ENCODE results near the gene PRDM16.

Gene PRDM16

DNA sequence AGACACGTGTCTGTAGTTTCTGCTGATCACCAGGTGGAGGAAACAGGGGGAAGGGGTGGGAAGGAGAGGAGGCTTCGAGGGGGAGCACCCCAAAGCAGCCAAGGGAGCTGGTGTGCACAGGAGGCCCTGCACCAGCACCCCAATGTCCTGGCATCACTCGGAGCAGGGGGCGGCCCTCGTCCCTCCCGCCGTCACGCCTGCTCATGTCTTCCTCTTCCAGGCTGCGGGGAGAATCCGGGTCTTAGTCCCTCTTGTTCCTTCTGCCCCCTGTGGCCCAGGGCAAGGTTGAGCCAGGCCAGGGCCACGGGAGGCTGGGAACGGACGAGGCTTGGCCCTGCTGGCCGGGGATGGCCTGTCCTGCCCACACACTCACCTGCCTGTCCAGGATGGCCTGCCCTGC, 364.1 kb downstream of the PRDM16 start:
- Histone ChIP-seq H3K23ac (ENCODE audit: low read depth, low read length, poor library complexity) (no peak overlapping the region), H2BK15ac (ENCODE audit: low read length) (no peak overlapping the region), H2BK5ac (ENCODE audit: low read length) (no peak overlapping the region), H4K8ac (ENCODE audit: low read depth, low read length) (no peak overlapping the region), H2BK120ac (ENCODE audit: low read depth, low read length) (no peak overlapping the region), H3K79me1 (ENCODE audit: low read depth, low read length) (peaks cover 9% of the 10 kb centered on the region), H3K4me3 (ENCODE audit: low read length in 2 of 2) (no peak overlapping the region), H3K27me3 (ENCODE audit: control insufficient read depth in 3 of 3, insufficient read depth in 3 of 3, low read depth in 1 of 3, low read length in 3 of 3) (peaks cover 0 to 39% (median 0%) of the 10 kb centered on the region in 3 experiments), H3K14ac (ENCODE audit: low read length) (no peak overlapping the region), H3K9ac (ENCODE audit: low read depth, low read length, poor library complexity) (no peak overlapping the region), H3K27ac (replicated peaks; ENCODE audit: low read length) (no peak overlapping the region), H2BK12ac (ENCODE audit: low read length) (no peak overlapping the region), H3K18ac (ENCODE audit: low read length) (peak overlapping the region; percentile 71), H3K4ac (ENCODE audit: low read length) (peak overlapping the region; percentile 95), H3K4me2 (ENCODE audit: insufficient read depth, low read length, poor library complexity, severe bottlenecking) (no peak overlapping the region), H3K4me1 (ENCODE audit: control insufficient read depth in 2 of 2, insufficient read depth in 1 of 2, low read depth in 1 of 2, low read length in 2 of 2) (peaks cover 0 to 4% of the 10 kb centered on the region in 2 donors), H4K91ac (ENCODE audit: low read depth, low read length, poor library complexity) (peak overlapping the region; percentile 72), H3K36me3 (replicated peaks in 1 of 2; ENCODE audit: control insufficient read depth in 2 of 2, insufficient read depth in 2 of 2, low read length in 2 of 2) (no peaks in the 10 kb centered on the region), H2AFZ (ENCODE audit: low read length) (no peak overlapping the region), H3K9me3 (replicated peaks in 1 of 2; ENCODE audit: control insufficient read depth in 2 of 2, insufficient read depth in 1 of 2, low read depth in 1 of 2, low read length in 2 of 2) (peaks cover 3 to 5% of the 10 kb centered on the region in 2 donors), H2AK5ac (ENCODE audit: low read depth, low read length) (peak overlapping the region; percentile 63)
- no CpG with 5 or more reads among the region's 14 CpGs for WGBS, 2 donors (ENCODE audit: extremely low coverage in 2 of 2, insufficient read length in 2 of 2, insufficient replicate concordance in 1 of 2)
- no peak for DNase-seq (ENCODE audit: low spot score)

DNA sequence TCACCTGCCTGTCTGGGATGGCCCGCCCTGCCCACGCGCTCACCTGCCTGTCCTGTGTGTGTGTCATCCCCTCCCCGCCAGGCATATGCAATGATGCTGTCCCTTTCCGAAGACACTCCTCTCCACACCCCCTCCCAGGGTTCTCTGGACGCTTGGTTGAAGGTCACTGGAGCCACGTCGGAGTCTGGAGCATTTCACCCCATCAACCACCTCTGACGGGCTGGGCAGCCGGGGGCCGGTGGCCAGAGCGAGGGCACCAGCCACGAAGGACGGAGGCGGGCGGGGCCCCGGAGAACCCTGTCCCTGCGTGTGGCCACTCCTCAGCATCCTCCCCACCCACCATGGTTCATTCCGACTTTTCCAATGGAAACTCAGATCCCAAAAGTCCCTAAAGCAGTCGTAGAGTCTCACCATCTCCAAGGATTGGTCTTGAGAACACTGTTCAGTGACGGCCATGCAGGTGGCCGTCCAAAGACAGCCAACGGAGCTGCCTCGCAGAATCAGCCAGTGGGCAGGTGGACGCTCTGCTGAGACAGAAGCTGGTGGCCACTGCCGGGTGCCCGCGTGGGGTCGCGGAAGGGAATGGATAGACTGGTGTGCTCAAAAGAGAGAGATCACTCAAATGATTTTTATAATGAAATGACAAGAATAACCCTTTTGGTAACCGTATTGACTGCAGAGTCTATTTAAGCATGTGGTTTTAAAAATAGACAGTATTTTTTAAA, 364.8 kb downstream of the PRDM16 start:
- Histone ChIP-seq H3K4me3 (ENCODE audit: low read length in 2 of 2) (no peak overlapping the region), H2BK120ac (ENCODE audit: low read depth, low read length) (no peak overlapping the region), H3K36me3 (replicated peaks in 1 of 2; ENCODE audit: control insufficient read depth in 2 of 2, insufficient read depth in 2 of 2, low read length in 2 of 2) (no peaks in the 10 kb centered on the region)

DNA sequence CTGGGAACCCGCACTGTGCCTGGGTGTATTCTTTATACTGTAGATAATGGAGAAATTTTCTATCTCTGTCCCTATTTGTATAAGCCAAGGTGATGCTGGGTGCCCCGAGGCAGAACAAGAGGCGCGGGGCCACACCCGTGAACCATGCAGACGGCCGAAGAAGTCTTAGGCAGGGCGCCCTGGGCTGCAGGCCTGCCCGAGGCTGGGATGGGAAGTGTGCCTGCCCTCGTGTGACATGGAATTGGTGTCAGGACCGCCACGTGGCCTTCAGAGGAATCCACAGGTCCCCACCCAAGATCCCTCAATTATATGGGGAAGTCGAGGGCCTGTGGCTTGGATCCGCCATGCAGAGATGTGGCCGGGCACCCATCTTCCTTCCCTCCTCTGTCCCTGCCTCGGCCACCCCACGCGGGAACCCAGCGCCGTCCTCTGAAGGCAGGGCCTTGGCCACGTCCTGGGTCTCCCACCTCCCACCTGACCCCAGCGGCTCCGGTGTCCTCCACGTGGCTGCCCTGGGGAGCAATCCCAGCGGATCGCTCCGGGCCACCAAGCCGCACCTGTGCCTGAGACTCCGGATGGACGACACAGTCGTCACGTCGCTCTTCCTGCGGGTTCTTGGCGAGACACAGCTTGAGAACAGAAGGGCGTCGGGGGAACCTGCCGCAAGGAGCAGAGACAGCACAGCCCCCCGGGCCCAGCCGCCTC, 365.6 kb downstream of the PRDM16 start:
- H3K14ac ChIP-seq (ENCODE audit: low read length) = peak overlapping the region; percentile 67
- peaks cover 9% of the 10 kb centered on the region for H3K79me1 ChIP-seq (ENCODE audit: low read depth, low read length)
- no peak overlapping the region for H2BK15ac ChIP-seq (ENCODE audit: low read length)
- no peak overlapping the region for H2BK120ac ChIP-seq (ENCODE audit: low read depth, low read length)
- H2AFZ ChIP-seq (ENCODE audit: low read length) = no peak overlapping the region
- peak overlapping the region; percentile 54 for H2BK12ac ChIP-seq (ENCODE audit: low read length)
- H2BK5ac ChIP-seq (ENCODE audit: low read length) = no peak overlapping the region
- no peak overlapping the region for H4K8ac ChIP-seq (ENCODE audit: low read depth, low read length)
- H3K9me3 ChIP-seq (replicated peaks in 1 of 2; ENCODE audit: control insufficient read depth in 2 of 2, insufficient read depth in 1 of 2, low read depth in 1 of 2, low read length in 2 of 2) = peaks cover 3 to 5% of the 10 kb centered on the region in 2 donors
- H3K27me3 ChIP-seq (ENCODE audit: control insufficient read depth in 3 of 3, insufficient read depth in 3 of 3, low read depth in 1 of 3, low read length in 3 of 3) = peaks cover 0 to 35% (median 0%) of the 10 kb centered on the region in 3 experiments
- H3K4ac ChIP-seq (ENCODE audit: low read length) = no peak overlapping the region
- peak overlapping the region; percentile 57 for H3K9ac ChIP-seq (ENCODE audit: low read depth, low read length, poor library complexity)
- peak overlapping the region; percentile 27 for H3K18ac ChIP-seq (ENCODE audit: low read length)
- H3K4me1 ChIP-seq (ENCODE audit: control insufficient read depth in 2 of 2, insufficient read depth in 1 of 2, low read depth in 1 of 2, low read length in 2 of 2) = peaks cover 0 to 8% of the 10 kb centered on the region in 2 donors
- H3K23ac ChIP-seq (ENCODE audit: low read depth, low read length, poor library complexity) = peak overlapping the region; percentile 82
- H2AK5ac ChIP-seq (ENCODE audit: low read depth, low read length) = no peak overlapping the region
- no peak for DNase-seq (ENCODE audit: low spot score)
- WGBS, 2 donors (ENCODE audit: extremely low coverage in 2 of 2, insufficient read length in 2 of 2, insufficient replicate concordance in 1 of 2) = no CpG with 5 or more reads among the region's 40 CpGs
- H3K27ac ChIP-seq (replicated peaks; ENCODE audit: low read length) = no peak overlapping the region
- no peak overlapping the region for H3K4me3 ChIP-seq (ENCODE audit: low read length in 2 of 2)
- no peak overlapping the region for H3K4me2 ChIP-seq (ENCODE audit: insufficient read depth, low read length, poor library complexity, severe bottlenecking)
- H4K91ac ChIP-seq (ENCODE audit: low read depth, low read length, poor library complexity) = no peak overlapping the region
- no peaks in the 10 kb centered on the region for H3K36me3 ChIP-seq (replicated peaks in 1 of 2; ENCODE audit: control insufficient read depth in 2 of 2, insufficient read depth in 2 of 2, low read length in 2 of 2)

More for the DNA sequence above, 364.8 kb downstream of the PRDM16 start:
- no peak overlapping the region for H4K8ac ChIP-seq (ENCODE audit: low read depth, low read length)
- no peak overlapping the region for H3K9ac ChIP-seq (ENCODE audit: low read depth, low read length, poor library complexity)
- peaks cover 0 to 4% of the 10 kb centered on the region in 2 donors for H3K4me1 ChIP-seq (ENCODE audit: control insufficient read depth in 2 of 2, insufficient read depth in 1 of 2, low read depth in 1 of 2, low read length in 2 of 2)
- WGBS, 2 donors (ENCODE audit: extremely low coverage in 2 of 2, insufficient read length in 2 of 2, insufficient replicate concordance in 1 of 2) = no CpG with 5 or more reads among the region's 31 CpGs
- H4K91ac ChIP-seq (ENCODE audit: low read depth, low read length, poor library complexity) = no peak overlapping the region
- no peak overlapping the region for H2BK12ac ChIP-seq (ENCODE audit: low read length)
- H2BK5ac ChIP-seq (ENCODE audit: low read length) = no peak overlapping the region
- peak overlapping the region; percentile 74 for H3K18ac ChIP-seq (ENCODE audit: low read length)
- no peak overlapping the region for H3K23ac ChIP-seq (ENCODE audit: low read depth, low read length, poor library complexity)
- H3K27ac ChIP-seq (replicated peaks; ENCODE audit: low read length) = no peak overlapping the region
- H3K4ac ChIP-seq (ENCODE audit: low read length) = no peak overlapping the region
- no peak overlapping the region for H3K4me2 ChIP-seq (ENCODE audit: insufficient read depth, low read length, poor library complexity, severe bottlenecking)
- no peak overlapping the region for H2AK5ac ChIP-seq (ENCODE audit: low read depth, low read length)
- H3K27me3 ChIP-seq (ENCODE audit: control insufficient read depth in 3 of 3, insufficient read depth in 3 of 3, low read depth in 1 of 3, low read length in 3 of 3) = peaks cover 0 to 34% (median 0%) of the 10 kb centered on the region in 3 experiments
- no peak for DNase-seq (ENCODE audit: low spot score)
- H3K14ac ChIP-seq (ENCODE audit: low read length) = no peak overlapping the region
- peaks cover 3 to 5% of the 10 kb centered on the region in 2 donors for H3K9me3 ChIP-seq (replicated peaks in 1 of 2; ENCODE audit: control insufficient read depth in 2 of 2, insufficient read depth in 1 of 2, low read depth in 1 of 2, low read length in 2 of 2)
- H2BK15ac ChIP-seq (ENCODE audit: low read length) = no peak overlapping the region
- H2AFZ ChIP-seq (ENCODE audit: low read length) = no peak overlapping the region
- peaks cover 9% of the 10 kb centered on the region for H3K79me1 ChIP-seq (ENCODE audit: low read depth, low read length)

DNA sequence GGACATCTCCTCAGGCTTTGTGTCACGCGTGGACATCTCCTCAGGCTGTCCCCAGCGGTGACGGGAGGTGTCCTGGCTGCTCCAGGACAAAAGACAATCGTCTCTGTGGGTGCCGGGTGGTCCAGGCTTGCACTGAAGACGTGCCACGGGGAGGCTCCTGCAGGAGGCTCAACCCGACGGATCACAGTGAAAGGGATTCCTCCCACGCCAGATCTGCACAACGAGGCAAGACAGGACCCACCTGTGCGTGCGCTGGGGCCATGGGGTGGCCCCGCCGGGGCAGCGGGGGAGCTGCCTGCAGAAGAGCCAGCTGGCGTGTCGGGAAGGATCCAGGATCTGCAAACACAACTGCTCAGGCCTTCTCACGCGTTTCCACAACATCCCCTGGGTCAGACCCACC, 366.7 kb downstream of the PRDM16 start:
- Histone ChIP-seq H4K8ac (ENCODE audit: low read depth, low read length) (no peak overlapping the region), H4K91ac (ENCODE audit: low read depth, low read length, poor library complexity) (no peak overlapping the region), H3K4me3 (ENCODE audit: low read length in 2 of 2) (no peak overlapping the region), H2AK5ac (ENCODE audit: low read depth, low read length) (peak overlapping the region; percentile 44), H3K4me1 (ENCODE audit: control insufficient read depth in 2 of 2, insufficient read depth in 1 of 2, low read depth in 1 of 2, low read length in 2 of 2) (peaks cover 0 to 16% of the 10 kb centered on the region in 2 donors), H3K4me2 (ENCODE audit: insufficient read depth, low read length, poor library complexity, severe bottlenecking) (no peak overlapping the region), H3K23ac (ENCODE audit: low read depth, low read length, poor library complexity) (no peak overlapping the region), H3K9me3 (replicated peaks in 1 of 2; ENCODE audit: control insufficient read depth in 2 of 2, insufficient read depth in 1 of 2, low read depth in 1 of 2, low read length in 2 of 2) (peaks cover 3 to 5% of the 10 kb centered on the region in 2 donors), H3K14ac (ENCODE audit: low read length) (peak overlapping the region; percentile 33), H3K27me3 (ENCODE audit: control insufficient read depth in 3 of 3, insufficient read depth in 3 of 3, low read depth in 1 of 3, low read length in 3 of 3) (peaks cover 0 to 41% (median 0%) of the 10 kb centered on the region in 3 experiments), H3K9ac (ENCODE audit: low read depth, low read length, poor library complexity) (peak overlapping the region; percentile 40), H2BK15ac (ENCODE audit: low read length) (no peak overlapping the region), H2AFZ (ENCODE audit: low read length) (no peak overlapping the region), H2BK120ac (ENCODE audit: low read depth, low read length) (no peak overlapping the region), H3K79me1 (ENCODE audit: low read depth, low read length) (peaks cover 9% of the 10 kb centered on the region), H3K18ac (ENCODE audit: low read length) (peak overlapping the region; percentile 36), H3K36me3 (replicated peaks in 1 of 2; ENCODE audit: control insufficient read depth in 2 of 2, insufficient read depth in 2 of 2, low read length in 2 of 2) (no peaks in the 10 kb centered on the region), H3K4ac (ENCODE audit: low read length) (no peak overlapping the region), H2BK12ac (ENCODE audit: low read length) (peak overlapping the region; percentile 89), H3K27ac (replicated peaks; ENCODE audit: low read length) (no peak overlapping the region), H2BK5ac (ENCODE audit: low read length) (no peak overlapping the region)
- no CpG with 5 or more reads among the region's 21 CpGs for WGBS, 2 donors (ENCODE audit: extremely low coverage in 2 of 2, insufficient read length in 2 of 2, insufficient replicate concordance in 1 of 2)
- DNase-seq (ENCODE audit: low spot score) = no peak

Measured in neuronal stem cell (in vitro differentiated cells).